Measurements from ENCODE around the gene SGTA.

- TF ChIP-seq POLR2A (IDR thresholded peaks at IDR 0.05; ENCODE audit: low read depth, low read length) (no peak), POLR2AphosphoS5 (IDR thresholded peaks at IDR 0.05; ENCODE audit: low read depth, low read length) (no peak), POU2F2 (IDR thresholded peaks at IDR 0.05; ENCODE audit: low read depth, low read length) (no peak), TAF1 (IDR thresholded peaks at IDR 0.05; ENCODE audit: low read depth, low read length) (no peak), SPI1 (IDR thresholded peaks at IDR 0.05; ENCODE audit: low read depth, low read length) (no peak)
These were observed 60.3 kb downstream of the SGTA start for GRCh38 chr19:2722541-2723344.

All from GM12891 (cell line).